Lung (tissue), 12 donors: ENCODE data around the gene RFX3. TPM values are rescaled to one million over a fixed set of nuclear protein-coding genes. Genes with fewer than 3 reads are reported as not detected.

Experiments
- ATAC-seq: fragments of 200-7000 bp; cut with Tn5 transposase; one replicate; pipeline ENCODE4 v1.9.1; 2020; ENCODE audit warnings: moderate number of reproducible peaks; ENCODE audit not compliant: insufficient read depth, low FRiP score
- DNase-seq, 3 donors: peaks; one replicate each; pipeline ENCODE4 v3.0.0-alpha.2; 2013 to 2017
- H3K27ac ChIP-seq, 2 donors: one replicate each; pipeline ENCODE4 v1.5.1; 2013; ENCODE audit warnings: mild to moderate bottlenecking in 2 of 2, moderate library complexity in 2 of 2, control low read depth in 1 of 2, inconsistent platforms in 1 of 2, low read depth in 1 of 2, low read length in 1 of 2
- H3K27me3 ChIP-seq, 3 donors: one replicate each; pipeline ENCODE4 v1.5.1; 2013; ENCODE audit warnings: low read length in 2 of 3; ENCODE audit not compliant: control insufficient read depth in 3 of 3, insufficient read depth in 3 of 3
- H3K36me3 ChIP-seq, 4 donors: one replicate each; pipeline ENCODE4 v1.5.1; 2013; ENCODE audit warnings: low read length in 4 of 4, mild to moderate bottlenecking in 1 of 4, moderate library complexity in 1 of 4; ENCODE audit not compliant: control insufficient read depth in 4 of 4, insufficient read depth in 4 of 4
- H3K4me1 ChIP-seq, 5 donors: one replicate each; pipeline ENCODE4 v1.5.1; 2013; ENCODE audit warnings: low read length in 5 of 5, mild to moderate bottlenecking in 2 of 5, moderate library complexity in 1 of 5; ENCODE audit not compliant: control insufficient read depth in 5 of 5, insufficient read depth in 5 of 5
- H3K4me3 ChIP-seq: one replicate; pipeline ENCODE4 v1.5.1; 2013; ENCODE audit warnings: mild to moderate bottlenecking, control low read depth, moderate library complexity
- H3K9ac ChIP-seq, 2 donors: one replicate each; pipeline ENCODE4 v1.5.1; 2013; ENCODE audit warnings: low read length in 2 of 2, control low read depth in 1 of 2; ENCODE audit not compliant: insufficient read depth in 1 of 2
- H3K9me3 ChIP-seq, 4 donors: one replicate each; pipeline ENCODE4 v1.5.1; 2013; ENCODE audit warnings: low read length in 3 of 4, mild to moderate bottlenecking in 1 of 4, moderate library complexity in 1 of 4; ENCODE audit not compliant: control insufficient read depth in 4 of 4, insufficient read depth in 3 of 4
- CTCF ChIP-seq: IDR thresholded peaks from 2 replicates; pipeline ENCODE4 v1.5.1; 2012; ENCODE audit warnings: mild to moderate bottlenecking; ENCODE audit errors: control extremely low read depth, extremely low read depth
- WGBS, 2 donors: extraction: QIAGEN DNeasy Blood & Tissue Kit; methylation state at CpG; one replicate each; pipeline ENCODE4 v1.1.7; 2013; 5-methylcytosine and 5-hydroxymethylcytosine counted together
- polyA plus RNA-seq, 2 donors: library from polyadenylated mRNA; stranded (reverse); fragments of 200-250 nt; gene quantifications; one replicate each; pipeline ENCODE4 v1.2.1, GENCODE V29; 2013
- total RNA-seq, 2 donors: library from RNA; depleted of rRNA in 1 of 2; stranded (reverse); fragments of >200 nt in 1 of 2; gene quantifications; one replicate each; pipeline ENCODE4 v1.2.1, GENCODE V29; 2014 to 2021
- donor health status: control.
- donor health status: control.
- donor health status: Bipolar disorder and iron deficiency.
- donor health status: healthy.
- donor health status: DM: yes; HTN: yes; CAD: no.

The RFX3 gene
- total and polyA plus RNA-seq, 4 donors: 3.3 to 45.8 (median 14.0) TPM

GRCh38 chr9:3246241-3246640, 279.6 kb downstream of the RFX3 start:
- H3K36me3 ChIP-seq: peaks cover 0 to 3% (median 1%) of the 10 kb centered on the region in 4 donors

GRCh38 chr9:3244963-3245653, 280.7 kb downstream of the RFX3 start:
- Histone ChIP-seq H3K36me3 (peaks cover 0 to 3% (median 1%) of the 10 kb centered on the region in 4 donors), H3K27ac (no peak overlapping the region), H3K4me3 (no peak overlapping the region), H3K9ac (no peak overlapping the region), H3K4me1 (peaks cover 0 to 9% (median 0%) of the 10 kb centered on the region in 5 donors), H3K9me3 (no peaks in the 10 kb centered on the region), H3K27me3 (no peaks in the 10 kb centered on the region)
- WGBS, 2 donors: 76 to 88% methylated on average over 5 of the region's 5 CpGs
- DNase-seq (no peak), ATAC-seq (no peak)
- TF ChIP-seq CTCF: no peak

More at GRCh38 chr9:3246241-3246640, 279.6 kb downstream of the RFX3 start:
- no peak for TF ChIP-seq CTCF
- H3K9ac ChIP-seq: no peak overlapping the region
- no peaks in the 10 kb centered on the region for H3K9me3 ChIP-seq
- ATAC-seq (no peak), DNase-seq (no peak)
- H3K27ac ChIP-seq: no peak overlapping the region
- no peak overlapping the region for H3K4me3 ChIP-seq
- 98 to 100% methylated on average over 3 of the region's 3 CpGs for WGBS, 2 donors
- no peaks in the 10 kb centered on the region for H3K27me3 ChIP-seq
- peaks cover 0 to 13% (median 0%) of the 10 kb centered on the region in 5 donors for H3K4me1 ChIP-seq

GRCh38 chr9:3243683-3244082, 282.1 kb downstream of the RFX3 start:
- no peak for TF ChIP-seq CTCF
- no peak overlapping the region for H3K4me3 ChIP-seq
- DNase-seq (no peak), ATAC-seq (no peak)
- peaks cover 0 to 3% (median 1%) of the 10 kb centered on the region in 4 donors for H3K36me3 ChIP-seq
- H3K27ac ChIP-seq: no peak overlapping the region
- H3K9ac ChIP-seq: no peak overlapping the region
- peaks cover 0 to 8% (median 0%) of the 10 kb centered on the region in 5 donors for H3K4me1 ChIP-seq
- 55 to 82% methylated on average over 4 of the region's 4 CpGs for WGBS, 2 donors
- H3K9me3 ChIP-seq: no peaks in the 10 kb centered on the region
- H3K27me3 ChIP-seq: no peaks in the 10 kb centered on the region

GRCh38 chr9:3241290-3241689, 284.5 kb downstream of the RFX3 start:
- H3K9me3 ChIP-seq: no peaks in the 10 kb centered on the region
- 57 to 75% methylated on average over 3 of the region's 3 CpGs for WGBS, 2 donors

More at GRCh38 chr9:3241290-3241689, 284.5 kb downstream of the RFX3 start:
- H3K27me3 ChIP-seq: no peaks in the 10 kb centered on the region
- TF ChIP-seq CTCF: no peak
- H3K36me3 ChIP-seq: peaks cover 0 to 5% (median 0%) of the 10 kb centered on the region in 4 donors
- DNase-seq (peak in 2 of 3 donors; percentile 23 to 35), ATAC-seq (no peak)
- peaks cover 0 to 13% (median 0%) of the 10 kb centered on the region in 5 donors for H3K4me1 ChIP-seq
- H3K4me3 ChIP-seq: no peak overlapping the region
- H3K27ac ChIP-seq: no peak overlapping the region
- H3K9ac ChIP-seq: no peak overlapping the region
